ENCODE data around the gene TTLL9. TPM values are rescaled to one million over a fixed set of nuclear protein-coding genes. Genes with fewer than 3 reads are reported as not detected.

TTLL9 gene
- total and polyA plus RNA-seq, 8 donors, result 0.15 to 0.43 (median 0.18) TPM; not detected in 5

DNA sequence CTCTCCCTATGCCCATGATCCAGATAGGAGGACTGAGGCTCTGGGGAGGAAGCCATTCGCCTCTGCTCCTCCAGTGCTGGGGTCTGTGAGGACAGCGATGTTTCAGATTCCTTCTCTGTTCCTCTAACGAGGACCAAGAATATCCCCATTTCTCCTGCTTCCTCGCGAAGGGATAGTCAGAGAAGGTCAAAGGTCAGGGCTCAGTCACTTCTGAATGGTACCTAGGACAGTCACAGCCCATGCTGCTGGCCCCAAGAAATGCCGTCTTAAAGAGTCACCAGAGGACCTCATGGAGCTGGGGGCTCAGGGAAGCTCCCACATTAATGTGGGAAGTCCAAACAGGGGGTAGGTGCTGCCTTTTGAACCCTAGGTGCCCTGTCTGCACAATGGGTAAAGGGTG is 27.1 kb upstream of the TTLL9 start:
- H3K9me3 ChIP-seq, result no peaks in the 10 kb centered on the region
- no peak overlapping the region for H3K4me3 ChIP-seq
- peak overlapping the region in 4 of 5 donors; percentile 13 to 55 (median 22) for H3K27ac ChIP-seq
- H3K27me3 ChIP-seq, result peaks cover 0 to 3% (median 0%) of the 10 kb centered on the region in 3 donors
- intact Hi-C loops (cut with DNase I; ENCODE audit: low total_unique reads), result no loop called here
- DNase-seq, result no peak
- H3K4me1 ChIP-seq, result peaks cover 7 to 39% (median 15%) of the 10 kb centered on the region in 4 donors
- TF ChIP-seq EP300 (IDR thresholded peaks at IDR 0.05) (no peak), POLR2A (IDR thresholded peaks at IDR 0.05) (no peak)
- TF ChIP-seq, protein P1, sequence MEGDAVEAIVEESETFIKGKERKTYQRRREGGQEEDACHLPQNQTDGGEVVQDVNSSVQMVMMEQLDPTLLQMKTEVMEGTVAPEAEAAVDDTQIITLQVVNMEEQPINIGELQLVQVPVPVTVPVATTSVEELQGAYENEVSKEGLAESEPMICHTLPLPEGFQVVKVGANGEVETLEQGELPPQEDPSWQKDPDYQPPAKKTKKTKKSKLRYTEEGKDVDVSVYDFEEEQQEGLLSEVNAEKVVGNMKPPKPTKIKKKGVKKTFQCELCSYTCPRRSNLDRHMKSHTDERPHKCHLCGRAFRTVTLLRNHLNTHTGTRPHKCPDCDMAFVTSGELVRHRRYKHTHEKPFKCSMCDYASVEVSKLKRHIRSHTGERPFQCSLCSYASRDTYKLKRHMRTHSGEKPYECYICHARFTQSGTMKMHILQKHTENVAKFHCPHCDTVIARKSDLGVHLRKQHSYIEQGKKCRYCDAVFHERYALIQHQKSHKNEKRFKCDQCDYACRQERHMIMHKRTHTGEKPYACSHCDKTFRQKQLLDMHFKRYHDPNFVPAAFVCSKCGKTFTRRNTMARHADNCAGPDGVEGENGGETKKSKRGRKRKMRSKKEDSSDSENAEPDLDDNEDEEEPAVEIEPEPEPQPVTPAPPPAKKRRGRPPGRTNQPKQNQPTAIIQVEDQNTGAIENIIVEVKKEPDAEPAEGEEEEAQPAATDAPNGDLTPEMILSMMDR (IDR thresholded peaks at IDR 0.05), result no peak
- 71 to 79% (median 77%) methylated on average over 4 to 6 of the region's 6 CpGs for WGBS, 5 donors
- H3K36me3 ChIP-seq, result no peaks in the 10 kb centered on the region

DNA sequence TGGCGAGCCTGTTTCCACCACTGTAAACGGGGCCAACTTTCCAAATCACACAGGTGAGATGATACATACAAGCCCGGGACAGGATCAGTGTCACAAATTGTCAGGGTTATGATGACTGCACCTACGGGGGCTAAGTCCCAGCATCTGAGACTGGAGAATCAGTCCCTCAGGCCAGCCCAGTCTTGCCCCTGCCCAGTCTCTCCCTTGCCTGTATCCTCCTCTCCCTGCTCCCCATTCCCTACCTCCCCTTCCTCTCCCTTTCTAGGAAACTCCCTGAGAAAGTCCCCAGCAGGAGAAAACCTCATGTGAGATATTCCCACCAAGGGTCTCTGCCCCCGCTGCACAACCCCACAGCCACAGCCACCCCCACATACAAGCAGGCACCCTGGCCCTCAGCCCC is 26.6 kb upstream of the TTLL9 start:
- intact Hi-C loops (cut with DNase I; ENCODE audit: low total_unique reads), result no loop called here

DNA sequence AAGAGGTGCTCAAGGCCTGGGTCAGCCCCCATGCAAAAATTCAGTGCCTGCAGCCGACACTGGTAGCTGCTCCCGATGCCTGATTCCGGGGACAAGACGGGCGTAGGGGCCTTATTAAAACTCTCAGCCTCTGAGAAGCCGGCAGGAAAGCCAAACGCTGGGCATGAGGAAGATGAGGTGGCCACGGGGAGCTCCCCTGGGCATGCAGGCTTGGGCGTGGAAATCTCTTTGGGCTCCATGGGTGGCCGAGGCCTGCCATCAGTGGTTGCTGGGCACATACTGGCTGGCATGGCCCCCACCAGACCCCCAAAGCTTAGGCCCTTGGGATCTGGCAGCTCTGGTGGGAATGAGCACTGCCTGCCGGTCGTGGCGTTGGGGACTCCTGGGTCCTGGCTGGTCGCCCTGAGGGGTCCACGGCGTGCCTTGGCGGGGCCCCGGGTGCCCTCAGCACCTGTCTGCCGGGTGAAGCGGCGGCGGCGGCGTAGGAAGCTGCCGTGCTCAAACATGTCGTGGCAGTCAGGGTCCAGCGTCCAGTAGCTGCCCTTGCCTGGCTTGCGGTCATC is 25.6 kb upstream of the TTLL9 start:
- 77 to 89% (median 84%) methylated on average over 18 to 28 of the region's 28 CpGs for WGBS, 5 donors
- H3K4me3 ChIP-seq, result peak overlapping the region in 3 of 4 donors; percentile 3 to 15 (median 9)
- H3K36me3 ChIP-seq, result no peaks in the 10 kb centered on the region
- TF ChIP-seq, protein P1 (IDR thresholded peaks at IDR 0.05), result no peak
- TF ChIP-seq EP300 (IDR thresholded peaks at IDR 0.05), result no peak
- no peak for TF ChIP-seq POLR2A (IDR thresholded peaks at IDR 0.05)
- TF ChIP-seq POLR2AphosphoS5 (IDR thresholded peaks at IDR 0.05), result no peak
- DNase-seq, result no peak
- no peaks in the 10 kb centered on the region for H3K9me3 ChIP-seq
- intact Hi-C loops (cut with DNase I; ENCODE audit: low total_unique reads), result no loop called here
- H3K27ac ChIP-seq, result peak overlapping the region in 1 of 5 donors; percentile 30
- peaks cover 11 to 37% (median 21%) of the 10 kb centered on the region in 4 donors for H3K4me1 ChIP-seq
- peaks cover 0 to 17% (median 4%) of the 10 kb centered on the region in 3 donors for H3K27me3 ChIP-seq

More for the DNA sequence above, 26.6 kb upstream of the TTLL9 start:
- Histone ChIP-seq H3K4me1 (peaks cover 7 to 33% (median 15%) of the 10 kb centered on the region in 4 donors), H3K27ac (peak overlapping the region in 1 of 5 donors; percentile 30), H3K36me3 (no peaks in the 10 kb centered on the region), H3K27me3 (peaks cover 0 to 8% (median 0%) of the 10 kb centered on the region in 3 donors), H3K9me3 (no peaks in the 10 kb centered on the region), H3K4me3 (peak overlapping the region in 2 of 4 donors; percentile 3 to 15)
- TF ChIP-seq POLR2A (IDR thresholded peaks at IDR 0.05) (no peak), POLR2AphosphoS5 (IDR thresholded peaks at IDR 0.05) (no peak), EP300 (IDR thresholded peaks at IDR 0.05) (no peak)
- TF ChIP-seq, protein P1 (IDR thresholded peaks at IDR 0.05), result no peak
- WGBS, 5 donors, result 71 to 81% (median 80%) methylated on average over 5 of the region's 5 CpGs
- no peak for DNase-seq

DNA sequence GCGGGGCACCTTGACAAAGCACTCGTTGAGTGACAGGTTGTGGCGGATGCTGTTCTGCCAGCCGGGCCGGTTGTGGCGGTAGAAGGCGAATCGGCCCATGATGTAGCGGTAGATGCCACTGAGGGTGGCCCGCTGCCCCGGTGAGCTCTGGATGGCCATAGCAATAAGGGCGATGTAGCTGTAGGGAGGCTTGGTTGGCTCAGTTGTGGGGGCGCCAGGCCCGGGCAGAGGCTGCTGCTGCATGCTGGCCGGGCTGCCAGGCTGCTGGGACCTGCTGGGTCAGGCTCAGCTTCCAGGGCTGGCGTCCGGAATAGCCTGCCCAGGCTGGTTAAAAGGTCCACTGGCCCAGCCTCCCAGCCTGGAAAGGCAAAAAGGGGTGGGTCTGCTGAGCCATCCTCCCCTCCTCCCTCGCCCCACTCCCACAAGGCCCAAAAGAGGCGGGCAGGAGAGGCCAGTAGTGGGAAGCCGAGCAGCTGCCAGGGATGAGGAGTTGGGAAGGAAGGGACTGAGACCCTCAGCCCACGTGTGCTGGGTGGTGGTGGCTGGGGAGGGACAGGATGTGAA is 25.1 kb upstream of the TTLL9 start, which contains the start of gene FOXS1:
FOXS1 (minus strand) TSS at position 305 of the 564 bp plus-strand sequence; CDS start at position 243, 62 bp downstream.
- DNase-seq, result peak in 1 of 2 donors; percentile 85
- Histone ChIP-seq H3K4me3 (peak within 1 kb of the TSS in 3 of 4 donors; percentile 3 to 15 (median 9)), H3K36me3 (no peaks in the 10 kb centered on the region), H3K4me1 (peaks cover 12 to 37% (median 23%) of the 10 kb centered on the region in 4 donors), H3K9me3 (no peaks in the 10 kb centered on the region), H3K27me3 (peaks cover 0 to 23% (median 8%) of the 10 kb centered on the region in 3 donors), H3K27ac (peak within 1 kb of the TSS in 2 of 5 donors; percentile 1 to 30)
- TF ChIP-seq POLR2A (IDR thresholded peaks at IDR 0.05) (no peak), EP300 (IDR thresholded peaks at IDR 0.05) (no peak), POLR2AphosphoS5 (IDR thresholded peaks at IDR 0.05) (no peak)
- TF ChIP-seq, protein P1 (IDR thresholded peaks at IDR 0.05), result no peak
- intact Hi-C loops (cut with DNase I; ENCODE audit: low total_unique reads), result no loop called here
- WGBS, 5 donors, result 54 to 66% (median 64%) methylated on average over 14 to 21 of the region's 21 CpGs

All from stomach (tissue), 9 donors.